ENCODE data around the gene SEC62. TPM values are rescaled to one million over a fixed set of nuclear protein-coding genes. Genes with fewer than 3 reads are reported as not detected.

SEC62 gene
- total and polyA plus RNA-seq, 9 of the 15 experiments (the other 6 are each of a cell fraction or from before 2014, with no cell fraction given), result 34.5 to 152 (median 51.8) TPM

DNA sequence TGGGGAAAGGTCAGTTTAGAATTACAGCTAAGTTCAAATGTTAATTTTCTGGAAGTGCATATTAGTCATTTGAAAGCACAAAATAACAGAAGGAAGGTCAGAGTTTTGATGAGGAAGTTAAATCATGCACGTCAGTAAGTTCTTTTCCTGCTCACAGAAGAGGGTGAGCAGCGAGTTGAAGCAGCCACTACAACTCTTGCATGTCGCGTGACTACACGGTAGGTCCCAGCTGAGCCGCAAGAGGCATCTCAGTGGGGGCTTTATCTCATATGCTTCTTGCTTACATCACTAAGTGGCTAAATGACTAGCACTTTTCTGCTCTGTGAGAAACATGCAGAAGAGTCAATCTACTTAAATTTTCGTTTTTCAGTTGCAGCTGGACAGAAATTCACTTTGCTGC is 21.3 kb upstream of the SEC62 start (continued):
- TF ChIP-seq, protein P1, sequence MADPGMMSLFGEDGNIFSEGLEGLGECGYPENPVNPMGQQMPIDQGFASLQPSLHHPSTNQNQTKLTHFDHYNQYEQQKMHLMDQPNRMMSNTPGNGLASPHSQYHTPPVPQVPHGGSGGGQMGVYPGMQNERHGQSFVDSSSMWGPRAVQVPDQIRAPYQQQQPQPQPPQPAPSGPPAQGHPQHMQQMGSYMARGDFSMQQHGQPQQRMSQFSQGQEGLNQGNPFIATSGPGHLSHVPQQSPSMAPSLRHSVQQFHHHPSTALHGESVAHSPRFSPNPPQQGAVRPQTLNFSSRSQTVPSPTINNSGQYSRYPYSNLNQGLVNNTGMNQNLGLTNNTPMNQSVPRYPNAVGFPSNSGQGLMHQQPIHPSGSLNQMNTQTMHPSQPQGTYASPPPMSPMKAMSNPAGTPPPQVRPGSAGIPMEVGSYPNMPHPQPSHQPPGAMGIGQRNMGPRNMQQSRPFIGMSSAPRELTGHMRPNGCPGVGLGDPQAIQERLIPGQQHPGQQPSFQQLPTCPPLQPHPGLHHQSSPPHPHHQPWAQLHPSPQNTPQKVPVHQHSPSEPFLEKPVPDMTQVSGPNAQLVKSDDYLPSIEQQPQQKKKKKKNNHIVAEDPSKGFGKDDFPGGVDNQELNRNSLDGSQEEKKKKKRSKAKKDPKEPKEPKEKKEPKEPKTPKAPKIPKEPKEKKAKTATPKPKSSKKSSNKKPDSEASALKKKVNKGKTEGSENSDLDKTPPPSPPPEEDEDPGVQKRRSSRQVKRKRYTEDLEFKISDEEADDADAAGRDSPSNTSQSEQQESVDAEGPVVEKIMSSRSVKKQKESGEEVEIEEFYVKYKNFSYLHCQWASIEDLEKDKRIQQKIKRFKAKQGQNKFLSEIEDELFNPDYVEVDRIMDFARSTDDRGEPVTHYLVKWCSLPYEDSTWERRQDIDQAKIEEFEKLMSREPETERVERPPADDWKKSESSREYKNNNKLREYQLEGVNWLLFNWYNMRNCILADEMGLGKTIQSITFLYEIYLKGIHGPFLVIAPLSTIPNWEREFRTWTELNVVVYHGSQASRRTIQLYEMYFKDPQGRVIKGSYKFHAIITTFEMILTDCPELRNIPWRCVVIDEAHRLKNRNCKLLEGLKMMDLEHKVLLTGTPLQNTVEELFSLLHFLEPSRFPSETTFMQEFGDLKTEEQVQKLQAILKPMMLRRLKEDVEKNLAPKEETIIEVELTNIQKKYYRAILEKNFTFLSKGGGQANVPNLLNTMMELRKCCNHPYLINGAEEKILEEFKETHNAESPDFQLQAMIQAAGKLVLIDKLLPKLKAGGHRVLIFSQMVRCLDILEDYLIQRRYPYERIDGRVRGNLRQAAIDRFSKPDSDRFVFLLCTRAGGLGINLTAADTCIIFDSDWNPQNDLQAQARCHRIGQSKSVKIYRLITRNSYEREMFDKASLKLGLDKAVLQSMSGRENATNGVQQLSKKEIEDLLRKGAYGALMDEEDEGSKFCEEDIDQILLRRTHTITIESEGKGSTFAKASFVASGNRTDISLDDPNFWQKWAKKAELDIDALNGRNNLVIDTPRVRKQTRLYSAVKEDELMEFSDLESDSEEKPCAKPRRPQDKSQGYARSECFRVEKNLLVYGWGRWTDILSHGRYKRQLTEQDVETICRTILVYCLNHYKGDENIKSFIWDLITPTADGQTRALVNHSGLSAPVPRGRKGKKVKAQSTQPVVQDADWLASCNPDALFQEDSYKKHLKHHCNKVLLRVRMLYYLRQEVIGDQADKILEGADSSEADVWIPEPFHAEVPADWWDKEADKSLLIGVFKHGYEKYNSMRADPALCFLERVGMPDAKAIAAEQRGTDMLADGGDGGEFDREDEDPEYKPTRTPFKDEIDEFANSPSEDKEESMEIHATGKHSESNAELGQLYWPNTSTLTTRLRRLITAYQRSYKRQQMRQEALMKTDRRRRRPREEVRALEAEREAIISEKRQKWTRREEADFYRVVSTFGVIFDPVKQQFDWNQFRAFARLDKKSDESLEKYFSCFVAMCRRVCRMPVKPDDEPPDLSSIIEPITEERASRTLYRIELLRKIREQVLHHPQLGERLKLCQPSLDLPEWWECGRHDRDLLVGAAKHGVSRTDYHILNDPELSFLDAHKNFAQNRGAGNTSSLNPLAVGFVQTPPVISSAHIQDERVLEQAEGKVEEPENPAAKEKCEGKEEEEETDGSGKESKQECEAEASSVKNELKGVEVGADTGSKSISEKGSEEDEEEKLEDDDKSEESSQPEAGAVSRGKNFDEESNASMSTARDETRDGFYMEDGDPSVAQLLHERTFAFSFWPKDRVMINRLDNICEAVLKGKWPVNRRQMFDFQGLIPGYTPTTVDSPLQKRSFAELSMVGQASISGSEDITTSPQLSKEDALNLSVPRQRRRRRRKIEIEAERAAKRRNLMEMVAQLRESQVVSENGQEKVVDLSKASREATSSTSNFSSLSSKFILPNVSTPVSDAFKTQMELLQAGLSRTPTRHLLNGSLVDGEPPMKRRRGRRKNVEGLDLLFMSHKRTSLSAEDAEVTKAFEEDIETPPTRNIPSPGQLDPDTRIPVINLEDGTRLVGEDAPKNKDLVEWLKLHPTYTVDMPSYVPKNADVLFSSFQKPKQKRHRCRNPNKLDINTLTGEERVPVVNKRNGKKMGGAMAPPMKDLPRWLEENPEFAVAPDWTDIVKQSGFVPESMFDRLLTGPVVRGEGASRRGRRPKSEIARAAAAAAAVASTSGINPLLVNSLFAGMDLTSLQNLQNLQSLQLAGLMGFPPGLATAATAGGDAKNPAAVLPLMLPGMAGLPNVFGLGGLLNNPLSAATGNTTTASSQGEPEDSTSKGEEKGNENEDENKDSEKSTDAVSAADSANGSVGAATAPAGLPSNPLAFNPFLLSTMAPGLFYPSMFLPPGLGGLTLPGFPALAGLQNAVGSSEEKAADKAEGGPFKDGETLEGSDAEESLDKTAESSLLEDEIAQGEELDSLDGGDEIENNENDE (IDR thresholded peaks at IDR 0.05; ENCODE audit: low read depth, low read length), result no peak
- TF ChIP-seq RNF2 (IDR thresholded peaks at IDR 0.05), result no peak
- TF ChIP-seq, protein P2, sequence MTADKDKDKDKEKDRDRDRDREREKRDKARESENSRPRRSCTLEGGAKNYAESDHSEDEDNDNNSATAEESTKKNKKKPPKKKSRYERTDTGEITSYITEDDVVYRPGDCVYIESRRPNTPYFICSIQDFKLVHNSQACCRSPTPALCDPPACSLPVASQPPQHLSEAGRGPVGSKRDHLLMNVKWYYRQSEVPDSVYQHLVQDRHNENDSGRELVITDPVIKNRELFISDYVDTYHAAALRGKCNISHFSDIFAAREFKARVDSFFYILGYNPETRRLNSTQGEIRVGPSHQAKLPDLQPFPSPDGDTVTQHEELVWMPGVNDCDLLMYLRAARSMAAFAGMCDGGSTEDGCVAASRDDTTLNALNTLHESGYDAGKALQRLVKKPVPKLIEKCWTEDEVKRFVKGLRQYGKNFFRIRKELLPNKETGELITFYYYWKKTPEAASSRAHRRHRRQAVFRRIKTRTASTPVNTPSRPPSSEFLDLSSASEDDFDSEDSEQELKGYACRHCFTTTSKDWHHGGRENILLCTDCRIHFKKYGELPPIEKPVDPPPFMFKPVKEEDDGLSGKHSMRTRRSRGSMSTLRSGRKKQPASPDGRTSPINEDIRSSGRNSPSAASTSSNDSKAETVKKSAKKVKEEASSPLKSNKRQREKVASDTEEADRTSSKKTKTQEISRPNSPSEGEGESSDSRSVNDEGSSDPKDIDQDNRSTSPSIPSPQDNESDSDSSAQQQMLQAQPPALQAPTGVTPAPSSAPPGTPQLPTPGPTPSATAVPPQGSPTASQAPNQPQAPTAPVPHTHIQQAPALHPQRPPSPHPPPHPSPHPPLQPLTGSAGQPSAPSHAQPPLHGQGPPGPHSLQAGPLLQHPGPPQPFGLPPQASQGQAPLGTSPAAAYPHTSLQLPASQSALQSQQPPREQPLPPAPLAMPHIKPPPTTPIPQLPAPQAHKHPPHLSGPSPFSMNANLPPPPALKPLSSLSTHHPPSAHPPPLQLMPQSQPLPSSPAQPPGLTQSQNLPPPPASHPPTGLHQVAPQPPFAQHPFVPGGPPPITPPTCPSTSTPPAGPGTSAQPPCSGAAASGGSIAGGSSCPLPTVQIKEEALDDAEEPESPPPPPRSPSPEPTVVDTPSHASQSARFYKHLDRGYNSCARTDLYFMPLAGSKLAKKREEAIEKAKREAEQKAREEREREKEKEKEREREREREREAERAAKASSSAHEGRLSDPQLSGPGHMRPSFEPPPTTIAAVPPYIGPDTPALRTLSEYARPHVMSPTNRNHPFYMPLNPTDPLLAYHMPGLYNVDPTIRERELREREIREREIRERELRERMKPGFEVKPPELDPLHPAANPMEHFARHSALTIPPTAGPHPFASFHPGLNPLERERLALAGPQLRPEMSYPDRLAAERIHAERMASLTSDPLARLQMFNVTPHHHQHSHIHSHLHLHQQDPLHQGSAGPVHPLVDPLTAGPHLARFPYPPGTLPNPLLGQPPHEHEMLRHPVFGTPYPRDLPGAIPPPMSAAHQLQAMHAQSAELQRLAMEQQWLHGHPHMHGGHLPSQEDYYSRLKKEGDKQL (CRISPR knock-in tag; IDR thresholded peaks at IDR 0.05; ENCODE audit: borderline replicate concordance), result no peak
- TF ChIP-seq TCF3 (CRISPR knock-in tag; IDR thresholded peaks at IDR 0.05), result no peak
- TF ChIP-seq, protein P3, sequence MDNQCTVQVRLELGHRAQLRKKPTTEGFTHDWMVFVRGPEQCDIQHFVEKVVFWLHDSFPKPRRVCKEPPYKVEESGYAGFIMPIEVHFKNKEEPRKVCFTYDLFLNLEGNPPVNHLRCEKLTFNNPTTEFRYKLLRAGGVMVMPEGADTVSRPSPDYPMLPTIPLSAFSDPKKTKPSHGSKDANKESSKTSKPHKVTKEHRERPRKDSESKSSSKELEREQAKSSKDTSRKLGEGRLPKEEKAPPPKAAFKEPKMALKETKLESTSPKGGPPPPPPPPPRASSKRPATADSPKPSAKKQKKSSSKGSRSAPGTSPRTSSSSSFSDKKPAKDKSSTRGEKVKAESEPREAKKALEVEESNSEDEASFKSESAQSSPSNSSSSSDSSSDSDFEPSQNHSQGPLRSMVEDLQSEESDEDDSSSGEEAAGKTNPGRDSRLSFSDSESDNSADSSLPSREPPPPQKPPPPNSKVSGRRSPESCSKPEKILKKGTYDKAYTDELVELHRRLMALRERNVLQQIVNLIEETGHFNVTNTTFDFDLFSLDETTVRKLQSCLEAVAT (IDR thresholded peaks at IDR 0.05), result no peak
- TF ChIP-seq RBM39 (optimal IDR thresholded peaks at IDR 0.05; ENCODE audit: low read depth, low read length), result no peak
- TF ChIP-seq KLF6 (CRISPR knock-in tag; IDR thresholded peaks at IDR 0.05; ENCODE audit: borderline replicate concordance), result no peak
- TF ChIP-seq, protein P4, sequence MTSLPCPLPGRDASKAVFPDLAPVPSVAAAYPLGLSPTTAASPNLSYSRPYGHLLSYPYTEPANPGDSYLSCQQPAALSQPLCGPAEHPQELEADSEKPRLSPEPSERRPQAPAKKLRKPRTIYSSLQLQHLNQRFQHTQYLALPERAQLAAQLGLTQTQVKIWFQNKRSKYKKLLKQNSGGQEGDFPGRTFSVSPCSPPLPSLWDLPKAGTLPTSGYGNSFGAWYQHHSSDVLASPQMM (CRISPR knock-in tag; IDR thresholded peaks at IDR 0.05), result no peak
- no peak for TF ChIP-seq SMARCA5 (IDR thresholded peaks at IDR 0.05)
- no peak for TF ChIP-seq ESRRA (IDR thresholded peaks at IDR 0.05; ENCODE audit: borderline replicate concordance, low read depth)
